Tibial nerve (tissue), 4 donors: ENCODE measurements around the gene TMEM204.

ENCODE experiments used
- CTCF ChIP-seq, 5 experiments: fragments of 200-600 bp in 3 of 5; fragments of 450-650 bp in 2 of 5; sonication (generic) in 3 of 5; IDR thresholded peaks; one replicate each; pipeline ENCODE4 v1.5.1; 2016 to 2019; ENCODE audit warnings: antibody characterized with exemption in 5 of 5, mild to moderate bottlenecking in 3 of 5, moderate library complexity in 2 of 5
- EP300 ChIP-seq, 2 donors: sonication (generic); formaldehyde crosslinking; IDR thresholded peaks; one replicate each; pipeline ENCODE4 v1.6.1; 2017; ENCODE audit warnings: antibody characterized with exemption in 2 of 2, mild to moderate bottlenecking in 1 of 2
- POLR2A ChIP-seq, 2 donors: fragments of 450-650 bp; IDR thresholded peaks; one replicate each; pipeline ENCODE4 v1.6.1; 2017; ENCODE audit warnings: antibody characterized with exemption in 2 of 2, mild to moderate bottlenecking in 2 of 2, moderate library complexity in 2 of 2

- TF ChIP-seq CTCF (IDR thresholded peaks at IDR 0.05) (no peak), POLR2A (IDR thresholded peaks at IDR 0.05) (no peak), EP300 (IDR thresholded peaks at IDR 0.05) (no peak)
Measured at GRCh38 chr16:1493746-1494094, 39.7 kb upstream of the TMEM204 start.
